GM12873 (cell line): ENCODE results near the gene PCMT1.
A peak's percentile ranks its signal among the peaks of the same experiment; 100 is the strongest.

Experiments
- TF ChIP-seq, protein P1 (sequence below): IDR thresholded peaks from 2 replicates; pipeline ENCODE4 v1.5.1; 2012; ENCODE audit warnings: low read depth, mild to moderate bottlenecking, moderate library complexity, low read length, control low read depth; ENCODE audit not compliant: insufficient read depth; ENCODE audit errors: missing control alignments

Gene PCMT1

DNA sequence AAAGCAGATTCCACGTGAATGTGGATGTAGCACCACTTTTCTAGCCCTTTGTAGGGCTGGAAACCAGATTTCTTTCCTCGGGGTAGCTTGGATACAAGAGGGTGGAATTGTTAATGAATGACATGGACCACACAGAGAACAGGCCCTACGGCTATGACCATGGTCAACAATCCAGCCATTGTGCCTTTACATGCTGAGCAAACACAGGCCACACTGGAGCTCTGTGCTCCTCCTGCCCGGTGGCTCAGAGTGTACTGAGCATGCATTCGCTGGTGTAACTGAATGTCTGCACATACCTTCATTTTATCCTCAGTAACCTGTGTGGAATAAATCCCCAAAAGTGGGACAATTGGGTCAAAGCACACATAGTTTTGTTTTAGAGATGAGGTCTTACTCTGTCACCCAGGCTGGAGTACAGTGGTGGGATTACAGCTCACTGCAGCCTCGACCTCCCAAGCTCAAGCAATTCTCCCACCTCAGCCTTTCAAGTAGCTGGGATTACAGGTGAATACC, 81.8 kb downstream of the PCMT1 start:
- TF ChIP-seq, protein P1, sequence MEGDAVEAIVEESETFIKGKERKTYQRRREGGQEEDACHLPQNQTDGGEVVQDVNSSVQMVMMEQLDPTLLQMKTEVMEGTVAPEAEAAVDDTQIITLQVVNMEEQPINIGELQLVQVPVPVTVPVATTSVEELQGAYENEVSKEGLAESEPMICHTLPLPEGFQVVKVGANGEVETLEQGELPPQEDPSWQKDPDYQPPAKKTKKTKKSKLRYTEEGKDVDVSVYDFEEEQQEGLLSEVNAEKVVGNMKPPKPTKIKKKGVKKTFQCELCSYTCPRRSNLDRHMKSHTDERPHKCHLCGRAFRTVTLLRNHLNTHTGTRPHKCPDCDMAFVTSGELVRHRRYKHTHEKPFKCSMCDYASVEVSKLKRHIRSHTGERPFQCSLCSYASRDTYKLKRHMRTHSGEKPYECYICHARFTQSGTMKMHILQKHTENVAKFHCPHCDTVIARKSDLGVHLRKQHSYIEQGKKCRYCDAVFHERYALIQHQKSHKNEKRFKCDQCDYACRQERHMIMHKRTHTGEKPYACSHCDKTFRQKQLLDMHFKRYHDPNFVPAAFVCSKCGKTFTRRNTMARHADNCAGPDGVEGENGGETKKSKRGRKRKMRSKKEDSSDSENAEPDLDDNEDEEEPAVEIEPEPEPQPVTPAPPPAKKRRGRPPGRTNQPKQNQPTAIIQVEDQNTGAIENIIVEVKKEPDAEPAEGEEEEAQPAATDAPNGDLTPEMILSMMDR, result no peak

DNA sequence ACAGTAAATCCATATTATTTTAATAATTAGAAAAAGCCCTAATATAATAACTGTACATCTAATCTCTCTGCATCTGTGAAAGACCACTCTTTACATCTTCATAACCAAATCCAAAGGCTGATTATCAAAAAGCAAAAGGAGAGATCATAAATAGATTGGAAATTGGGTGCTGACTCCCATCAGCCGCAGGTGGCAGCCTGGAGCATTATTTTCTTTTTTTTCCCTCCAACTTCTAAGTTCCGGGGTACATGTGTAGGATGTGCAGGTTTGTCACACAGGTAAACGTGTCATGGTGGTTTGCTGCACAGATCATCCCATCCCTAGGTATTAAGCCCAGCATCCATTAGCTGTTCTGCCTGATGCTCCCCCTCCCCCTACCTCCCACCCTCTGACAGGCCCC, 84.1 kb downstream of the PCMT1 start:
- TF ChIP-seq, protein P1, result no peak

DNA sequence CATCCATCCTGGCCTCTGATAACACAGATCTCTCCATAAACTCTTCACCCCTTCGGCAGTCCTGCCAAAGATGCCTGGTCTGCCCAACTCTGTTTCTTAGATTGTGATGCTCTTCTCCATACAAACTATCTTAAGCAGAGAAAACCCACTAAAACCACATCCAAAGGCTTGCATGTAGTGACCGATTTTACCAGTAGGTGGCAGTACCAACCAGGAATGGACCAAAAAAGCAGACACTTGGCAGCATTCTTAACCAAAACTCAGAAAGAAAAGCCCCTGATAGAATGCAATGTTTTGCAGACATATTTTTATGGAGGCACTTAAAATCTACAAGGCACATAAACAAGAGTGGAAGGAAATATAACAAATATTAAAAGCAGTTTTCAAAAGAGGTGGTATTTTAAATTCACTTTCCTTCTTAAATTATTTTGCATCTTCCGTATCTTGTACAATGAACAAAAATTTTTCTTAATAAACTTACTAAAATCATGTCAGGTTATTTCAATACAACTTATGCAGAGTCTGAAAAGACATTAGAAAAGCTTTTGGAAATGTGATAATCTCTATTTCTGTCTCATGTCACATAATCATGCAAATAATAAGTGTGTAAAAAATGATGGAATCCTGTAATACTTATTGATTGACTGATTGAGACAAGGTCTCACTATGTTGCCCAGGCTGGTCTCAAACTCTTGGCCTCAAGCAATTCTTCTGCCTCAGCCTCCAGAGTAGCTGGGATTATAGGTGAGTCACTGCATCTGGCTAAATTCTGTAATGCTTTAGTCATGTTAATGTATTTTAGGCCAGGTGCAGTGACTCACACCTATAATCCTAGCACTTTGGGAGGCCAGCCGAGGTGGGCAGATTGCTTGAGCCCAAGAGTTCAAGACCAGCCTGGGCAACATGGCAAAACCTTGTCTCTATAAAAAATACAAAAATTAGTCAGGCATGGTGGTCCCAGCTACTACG, 85.3 kb downstream of the PCMT1 start:
- TF ChIP-seq, protein P1, result peak; percentile 82

DNA sequence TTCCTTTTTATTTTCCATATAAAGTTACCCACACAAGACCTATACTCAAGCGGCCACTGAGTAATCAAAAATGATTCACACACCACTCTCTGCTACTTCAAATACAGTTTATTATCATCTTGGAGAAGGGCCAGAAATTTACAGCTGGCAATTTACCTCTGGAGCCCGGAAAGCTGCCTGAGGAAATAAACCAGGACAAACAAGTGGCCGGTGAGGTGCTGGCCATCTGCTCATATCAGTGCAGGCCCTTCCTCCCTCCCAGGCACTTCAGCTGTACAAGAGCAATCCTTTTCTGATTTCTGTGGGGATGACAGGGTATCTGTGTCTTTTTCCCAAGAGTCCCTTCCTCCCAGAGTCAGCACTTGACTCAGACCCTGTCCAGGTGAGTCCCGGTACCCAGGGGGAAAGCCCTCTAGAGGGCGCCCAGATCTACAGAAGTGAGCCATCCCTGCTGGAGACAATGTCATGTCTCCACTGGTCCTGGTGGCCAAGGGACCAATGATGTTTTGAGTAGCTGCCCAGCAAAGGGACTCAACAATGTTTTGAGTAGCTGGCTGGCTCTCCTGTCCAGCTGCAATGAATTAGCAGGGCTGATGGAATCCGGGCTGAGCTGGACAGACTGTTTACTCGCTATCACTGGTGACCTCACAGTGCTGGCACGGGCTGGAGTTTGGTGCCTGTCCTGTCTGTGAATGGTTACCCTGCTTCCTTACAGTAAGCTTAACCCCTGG, 91.0 kb downstream of the PCMT1 start:
- TF ChIP-seq, protein P1, result peak; percentile 87

DNA sequence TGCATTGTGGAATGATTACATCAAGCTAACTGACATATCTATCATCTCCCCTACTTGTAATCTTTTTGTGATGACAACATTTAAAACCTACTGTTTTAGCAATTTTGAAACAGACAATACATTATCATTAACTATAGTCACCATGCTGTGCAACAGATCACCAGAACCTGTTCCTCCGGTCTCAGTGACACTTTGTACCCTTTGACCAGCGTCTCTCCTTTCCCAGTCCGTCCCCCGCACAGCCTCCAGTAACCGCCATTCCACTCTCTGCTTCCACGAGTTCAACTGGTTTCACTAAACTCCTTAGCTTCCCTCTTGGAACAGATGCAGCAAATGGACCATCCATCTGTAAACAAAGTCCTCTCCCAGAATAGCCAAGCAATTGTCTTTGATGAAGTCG, 92.8 kb downstream of the PCMT1 start:
- TF ChIP-seq, protein P1, result no peak

DNA sequence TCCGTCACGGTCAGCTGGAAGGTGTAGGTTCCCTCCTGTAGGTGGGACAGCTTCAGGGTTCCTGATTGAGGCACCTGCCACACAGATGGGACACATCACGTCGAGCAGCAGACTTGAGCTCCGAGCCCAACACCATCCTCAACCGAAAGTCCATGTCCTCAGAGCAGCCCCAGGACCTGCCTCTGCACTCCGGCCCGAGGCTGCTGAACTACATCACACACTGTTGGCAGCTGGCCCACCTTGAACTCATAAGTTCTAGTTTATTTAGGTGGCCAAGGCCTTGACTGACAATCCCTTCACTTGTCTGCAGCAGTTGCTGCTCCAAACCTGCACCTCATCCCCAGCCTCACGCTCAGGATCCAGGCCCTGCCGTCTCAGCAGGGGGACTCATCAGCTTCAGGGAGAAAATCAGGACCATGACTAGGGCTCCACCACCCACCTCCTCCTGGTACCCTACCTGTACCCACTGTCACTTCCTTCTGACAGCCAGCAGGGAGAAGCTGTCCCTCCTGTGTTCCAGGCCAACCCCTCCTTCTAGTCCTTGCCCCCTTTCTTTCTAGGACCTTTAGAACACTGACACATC, 93.6 kb downstream of the PCMT1 start:
- TF ChIP-seq, protein P1, result no peak

DNA sequence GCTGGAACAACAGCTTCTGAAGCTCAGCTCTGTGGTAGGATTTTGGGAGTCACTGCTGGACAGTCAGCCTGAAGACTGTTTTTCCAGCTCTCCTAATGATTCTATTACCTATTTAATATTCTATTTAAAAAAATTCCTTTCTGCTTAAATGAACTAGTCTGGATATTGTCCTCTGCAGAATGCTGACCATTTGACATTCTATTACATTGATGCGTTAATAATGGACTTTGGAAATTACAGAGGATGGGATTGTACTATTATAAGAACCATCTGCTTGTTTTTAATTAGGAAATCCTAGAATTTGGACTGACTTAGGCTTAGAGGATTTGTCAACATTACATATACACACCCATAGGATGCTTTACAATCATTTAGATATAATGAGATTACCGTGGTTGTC, 94.9 kb downstream of the PCMT1 start:
- TF ChIP-seq, protein P1, result no peak
